Breast epithelium (tissue), 3 donors: ENCODE results near the gene ENG.

Source experiments
- CTCF ChIP-seq, 3 donors: fragments of 450-650 bp; IDR thresholded peaks; one replicate each; pipeline ENCODE4 v1.5.1; 2016 to 2017; ENCODE audit warnings: antibody characterized with exemption in 3 of 3, mild to moderate bottlenecking in 3 of 3, moderate library complexity in 3 of 3
- POLR2A ChIP-seq: fragments of 450-650 bp; IDR thresholded peaks from one replicate; pipeline ENCODE4 v1.6.1; 2016; ENCODE audit warnings: antibody characterized with exemption, mild to moderate bottlenecking, moderate library complexity
- POLR2AphosphoS5 ChIP-seq, 3 donors: sonication (generic); formaldehyde crosslinking; IDR thresholded peaks; one replicate each; pipeline ENCODE4 v1.6.1; 2017; ENCODE audit warnings: antibody characterized with exemption in 3 of 3

GRCh38 chr9:127835991-127836516 lies 18.4 kb downstream of the ENG start:
- no peak for TF ChIP-seq CTCF (IDR thresholded peaks at IDR 0.05)
- no peak for TF ChIP-seq POLR2A
- TF ChIP-seq POLR2AphosphoS5 (IDR thresholded peaks at IDR 0.05) = no peak
